ENCODE results near the gene POLR2B.
A peak's percentile ranks its signal among the peaks of the same experiment; 100 is the strongest.

POLR2B gene

DNA sequence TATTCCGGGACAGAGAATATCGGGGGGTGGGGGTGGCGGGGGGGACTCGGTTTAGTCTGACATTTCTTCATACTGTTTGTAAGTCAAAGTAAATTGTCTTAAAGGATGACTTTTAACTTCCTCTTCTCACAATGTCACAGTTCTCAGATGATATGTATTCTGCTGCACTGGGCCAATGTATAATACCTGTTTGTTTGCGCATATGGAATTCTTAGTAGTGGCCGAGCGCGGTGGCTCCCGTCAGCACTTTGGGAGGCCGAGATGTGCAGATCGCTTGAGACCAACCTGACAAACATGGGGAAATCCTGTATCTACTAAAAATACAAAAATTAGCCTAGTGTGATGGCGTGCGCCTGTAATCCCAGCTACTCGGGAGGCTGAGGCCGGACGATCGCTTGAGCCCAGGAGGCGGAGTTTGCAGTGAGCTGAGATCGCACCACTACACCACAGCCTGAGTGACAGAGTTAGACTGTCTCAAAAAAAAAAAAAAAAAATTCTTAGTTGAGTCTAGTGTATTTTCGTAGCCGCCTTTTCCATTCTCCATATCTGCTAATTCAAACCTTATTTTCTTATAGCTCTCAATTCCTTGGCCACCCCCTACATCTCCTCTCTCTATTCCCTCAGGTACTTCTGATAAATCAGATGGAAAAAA lies 851 bp downstream of the POLR2B start:
- no peak for DNase-seq (ENCODE audit: low read depth)
- TF ChIP-seq, protein P1, sequence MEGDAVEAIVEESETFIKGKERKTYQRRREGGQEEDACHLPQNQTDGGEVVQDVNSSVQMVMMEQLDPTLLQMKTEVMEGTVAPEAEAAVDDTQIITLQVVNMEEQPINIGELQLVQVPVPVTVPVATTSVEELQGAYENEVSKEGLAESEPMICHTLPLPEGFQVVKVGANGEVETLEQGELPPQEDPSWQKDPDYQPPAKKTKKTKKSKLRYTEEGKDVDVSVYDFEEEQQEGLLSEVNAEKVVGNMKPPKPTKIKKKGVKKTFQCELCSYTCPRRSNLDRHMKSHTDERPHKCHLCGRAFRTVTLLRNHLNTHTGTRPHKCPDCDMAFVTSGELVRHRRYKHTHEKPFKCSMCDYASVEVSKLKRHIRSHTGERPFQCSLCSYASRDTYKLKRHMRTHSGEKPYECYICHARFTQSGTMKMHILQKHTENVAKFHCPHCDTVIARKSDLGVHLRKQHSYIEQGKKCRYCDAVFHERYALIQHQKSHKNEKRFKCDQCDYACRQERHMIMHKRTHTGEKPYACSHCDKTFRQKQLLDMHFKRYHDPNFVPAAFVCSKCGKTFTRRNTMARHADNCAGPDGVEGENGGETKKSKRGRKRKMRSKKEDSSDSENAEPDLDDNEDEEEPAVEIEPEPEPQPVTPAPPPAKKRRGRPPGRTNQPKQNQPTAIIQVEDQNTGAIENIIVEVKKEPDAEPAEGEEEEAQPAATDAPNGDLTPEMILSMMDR (IDR thresholded peaks at IDR 0.05; ENCODE audit: control insufficient read depth, extremely low read depth, insufficient read depth): no peak
- H3K4me3 ChIP-seq (ENCODE audit: low read depth, low read length): peak overlapping the region; percentile 100

DNA sequence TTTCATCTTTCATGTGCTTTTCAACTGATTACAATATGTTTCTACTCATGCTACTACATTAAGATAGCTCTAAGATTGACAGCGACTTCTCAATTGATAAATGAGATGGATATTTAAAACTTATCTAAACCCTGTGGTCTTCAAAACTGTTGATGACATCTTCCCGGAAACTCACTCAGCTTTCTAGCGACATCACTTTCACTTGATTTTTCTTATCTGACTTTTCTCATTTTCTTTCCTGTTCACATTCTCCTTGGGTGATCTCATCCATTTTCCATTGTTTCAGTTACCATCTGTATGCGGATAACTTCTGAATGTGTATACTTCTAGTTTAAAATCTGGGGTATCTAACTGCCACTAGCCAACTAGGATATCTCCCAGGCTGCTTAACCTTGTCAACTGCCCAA lies 3.1 kb downstream of the POLR2B start:
- TF ChIP-seq, protein P1 (IDR thresholded peaks at IDR 0.05; ENCODE audit: control insufficient read depth, extremely low read depth, insufficient read depth): no peak
- no peak for DNase-seq (ENCODE audit: low read depth)
- H3K4me3 ChIP-seq (ENCODE audit: low read depth, low read length): no peak overlapping the region

DNA sequence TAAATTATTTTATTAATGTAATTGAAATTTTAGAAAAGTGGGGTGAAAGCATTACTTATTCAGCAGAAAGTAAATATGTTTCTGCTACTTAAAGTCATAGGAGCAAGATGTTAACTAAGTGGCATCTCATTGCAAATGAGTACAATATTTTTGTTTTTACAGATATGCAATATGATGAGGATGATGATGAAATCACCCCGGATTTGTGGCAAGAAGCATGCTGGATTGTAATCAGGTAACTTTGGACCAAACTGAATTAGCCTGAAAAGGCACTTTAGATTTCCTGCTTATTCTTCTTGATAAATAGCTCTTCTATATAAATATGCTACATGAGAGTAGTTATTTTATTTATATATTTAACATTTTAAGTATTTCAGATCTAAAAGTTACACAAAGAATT lies 7.5 kb downstream of the POLR2B start:
- no peak overlapping the region for H3K4me3 ChIP-seq (ENCODE audit: low read depth, low read length)
- DNase-seq (ENCODE audit: low read depth): no peak
- TF ChIP-seq, protein P1 (IDR thresholded peaks at IDR 0.05; ENCODE audit: control insufficient read depth, extremely low read depth, insufficient read depth): no peak

DNA sequence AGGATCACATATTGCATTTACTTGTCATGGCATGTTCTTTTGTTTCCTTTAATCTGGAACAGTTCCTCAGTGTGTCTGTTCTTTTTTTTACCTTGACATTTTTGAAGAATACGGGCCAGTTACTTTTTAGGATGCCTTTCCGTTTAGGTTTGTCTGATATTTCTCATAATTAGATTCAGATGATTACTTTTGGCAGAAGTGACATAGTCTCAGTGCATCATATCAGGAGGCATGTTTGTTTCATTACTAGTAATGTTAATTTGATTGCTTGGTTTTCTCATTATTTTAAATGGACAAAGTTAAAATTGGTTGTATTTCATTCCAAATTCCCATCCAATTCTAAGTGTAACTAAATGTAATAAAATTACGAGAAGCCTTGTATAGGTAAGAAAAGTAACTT lies 8.3 kb downstream of the POLR2B start:
- no peak for DNase-seq (ENCODE audit: low read depth)
- TF ChIP-seq, protein P1 (IDR thresholded peaks at IDR 0.05; ENCODE audit: control insufficient read depth, extremely low read depth, insufficient read depth): no peak
- no peak overlapping the region for H3K4me3 ChIP-seq (ENCODE audit: low read depth, low read length)

DNA sequence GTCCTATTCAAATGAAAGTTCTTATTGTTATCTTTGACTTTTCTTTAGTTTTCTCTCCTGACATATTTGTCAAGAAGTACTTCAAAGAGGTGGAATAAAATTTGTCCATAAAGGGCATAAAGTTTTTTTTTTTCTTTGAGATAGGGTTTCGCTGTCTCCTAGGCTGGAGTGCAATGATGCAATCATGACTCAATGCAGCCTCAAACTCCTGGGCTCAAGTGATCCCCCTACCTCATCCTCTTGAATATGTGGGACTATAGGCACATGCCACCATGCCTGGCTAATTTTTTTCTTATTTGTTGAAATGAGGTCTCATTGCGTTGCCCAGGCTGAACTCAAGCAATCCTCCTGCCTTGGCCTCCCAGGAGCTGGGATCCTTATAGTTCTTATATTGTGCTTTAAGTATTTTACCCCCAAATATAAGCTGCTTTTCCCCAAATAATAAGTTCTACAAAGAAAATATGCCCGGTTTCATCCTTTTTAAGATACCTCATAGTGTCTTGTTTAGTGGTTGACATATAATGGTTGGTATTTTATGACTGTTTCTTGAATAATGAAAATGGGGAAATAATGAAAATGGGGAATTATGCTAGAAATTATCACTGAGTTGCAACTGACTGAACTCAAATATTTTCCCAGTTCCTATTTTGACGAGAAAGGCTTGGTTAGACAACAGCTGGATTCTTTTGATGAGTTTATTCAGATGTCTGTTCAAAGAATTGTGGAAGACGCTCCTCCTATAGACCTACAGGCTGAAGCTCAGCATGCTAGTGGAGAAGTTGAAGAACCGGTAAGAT lies 11.6 kb downstream of the POLR2B start:
- no peak for DNase-seq (ENCODE audit: low read depth)
- TF ChIP-seq, protein P1 (IDR thresholded peaks at IDR 0.05; ENCODE audit: control insufficient read depth, extremely low read depth, insufficient read depth): no peak

DNA sequence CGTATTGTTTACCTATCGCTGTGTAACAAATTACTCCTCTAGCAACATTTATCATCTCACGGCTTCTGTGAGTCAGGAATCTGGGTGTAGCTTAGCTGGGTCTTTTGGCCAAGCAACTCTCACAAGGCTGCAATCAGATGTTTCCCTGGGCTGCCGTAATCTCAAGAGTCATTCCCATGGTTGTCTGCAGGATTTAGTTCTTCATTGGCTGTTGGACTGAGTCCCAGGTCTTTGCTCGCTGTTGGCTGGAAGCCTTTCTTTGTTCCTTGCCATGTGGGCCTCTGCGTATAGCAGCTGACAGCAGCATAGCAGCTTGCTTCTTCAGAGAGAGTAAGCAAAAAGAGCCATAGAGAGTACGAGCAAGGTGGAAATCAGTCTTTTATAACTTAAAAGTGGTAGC lies 16.8 kb downstream of the POLR2B start:
- TF ChIP-seq, protein P1 (IDR thresholded peaks at IDR 0.05; ENCODE audit: control insufficient read depth, extremely low read depth, insufficient read depth): no peak
- DNase-seq (ENCODE audit: low read depth): peak; percentile 81
- no peak overlapping the region for H3K4me3 ChIP-seq (ENCODE audit: low read depth, low read length)

More for the DNA sequence above, 11.6 kb downstream of the POLR2B start:
- no peak overlapping the region for H3K4me3 ChIP-seq (ENCODE audit: low read depth, low read length)

Measured in LNCaP clone FGC (cell line).